ENCODE data around the gene CABYR.

The CABYR gene

GRCh38 chr18:24138789-24139616, at the start of gene CABYR:
Gene CABYR, plus strand, starts transcription at chr18:24139062. Its CDS starts 4,053 bp downstream, at chr18:24143115.
- peak; percentile 42 for DNase-seq (ENCODE audit: low read depth, low spot score)

- no peak for DNase-seq (ENCODE audit: low read depth, low spot score)
Observed at GRCh38 chr18:24089076-24089475, 49.8 kb upstream of the CABYR start.

GRCh38 chr18:24089515-24090337, 49.1 kb upstream of the CABYR start:
- no peak for DNase-seq (ENCODE audit: low read depth, low spot score)

GRCh38 chr18:24090876-24091275, 48.0 kb upstream of the CABYR start:
- no peak for DNase-seq (ENCODE audit: low read depth, low spot score)

GRCh38 chr18:24094561-24094960, 44.3 kb upstream of the CABYR start:
- no peak for DNase-seq (ENCODE audit: low read depth, low spot score)

- DNase-seq (ENCODE audit: low read depth, low spot score), result no peak
Observed at GRCh38 chr18:24095976-24096375, 42.9 kb upstream of the CABYR start.

GRCh38 chr18:24103320-24104021, 35.4 kb upstream of the CABYR start:
- no peak for DNase-seq (ENCODE audit: low read depth, low spot score)

GRCh38 chr18:24104486-24104885, 34.4 kb upstream of the CABYR start:
- DNase-seq (ENCODE audit: low read depth, low spot score), result no peak

- DNase-seq (ENCODE audit: low read depth, low spot score), result no peak
Observed at GRCh38 chr18:24108641-24109040, 30.2 kb upstream of the CABYR start.

- DNase-seq (ENCODE audit: low read depth, low spot score), result no peak
Observed at GRCh38 chr18:24111936-24112335, 26.9 kb upstream of the CABYR start.

GRCh38 chr18:24112464-24112863, 26.4 kb upstream of the CABYR start:
- DNase-seq (ENCODE audit: low read depth, low spot score), result no peak

- DNase-seq (ENCODE audit: low read depth, low spot score), result no peak
Observed at GRCh38 chr18:24112874-24113615, 25.8 kb upstream of the CABYR start.

- DNase-seq (ENCODE audit: low read depth, low spot score), result no peak
Observed at GRCh38 chr18:24114924-24115549, 23.8 kb upstream of the CABYR start.

- DNase-seq (ENCODE audit: low read depth, low spot score), result no peak
Observed at GRCh38 chr18:24115628-24116027, 23.2 kb upstream of the CABYR start.

- DNase-seq (ENCODE audit: low read depth, low spot score), result peak; percentile 69
Observed at GRCh38 chr18:24118750-24119577, 19.9 kb upstream of the CABYR start.

- DNase-seq (ENCODE audit: low read depth, low spot score), result no peak
Observed at GRCh38 chr18:24120676-24121075, 18.2 kb upstream of the CABYR start.

GRCh38 chr18:24121625-24122024, 17.2 kb upstream of the CABYR start:
- DNase-seq (ENCODE audit: low read depth, low spot score), result no peak

GRCh38 chr18:24126155-24126961, 12.5 kb upstream of the CABYR start:
- no peak for DNase-seq (ENCODE audit: low read depth, low spot score)

GRCh38 chr18:24127735-24128134, 11.1 kb upstream of the CABYR start:
- no peak for DNase-seq (ENCODE audit: low read depth, low spot score)
